Breast epithelium (tissue), 3 donors: Measurements from ENCODE around the gene UBE4B.

Experiments used
- CTCF ChIP-seq, 3 donors: fragments of 450-650 bp; IDR thresholded peaks; one replicate each; pipeline ENCODE4 v1.5.1; 2016 to 2017; ENCODE audit warnings: antibody characterized with exemption in 3 of 3, mild to moderate bottlenecking in 3 of 3, moderate library complexity in 3 of 3
- POLR2A ChIP-seq: fragments of 450-650 bp; IDR thresholded peaks from one replicate; pipeline ENCODE4 v1.6.1; 2016; ENCODE audit warnings: antibody characterized with exemption, mild to moderate bottlenecking, moderate library complexity

GRCh38 chr1:10220200-10220599 lies 187.4 kb downstream of the UBE4B start:
- no peak for TF ChIP-seq CTCF (IDR thresholded peaks at IDR 0.05)
- TF ChIP-seq POLR2A, result no peak
